IPS-NIHi11 (cell line): ENCODE results near the gene LCTL.
"Not testable (repeated sequence)": the region's sequence is repeated elsewhere in the genome, so short reads cannot be mapped to it uniquely, and the experiment has no call there.

Source experiments
- DNase-seq: peaks from one replicate; pipeline ENCODE4 v3.0.0; 2012; ENCODE audit warnings: mixed read lengths, low spot score

The LCTL gene

GRCh38 chr15:66564136-66565041 lies 1.4 kb downstream of the LCTL start:
- no peak for DNase-seq

- DNase-seq, result no peak
Observed at GRCh38 chr15:66563566-66564110, 2.2 kb downstream of the LCTL start.

GRCh38 chr15:66563126-66563525 lies 2.7 kb downstream of the LCTL start:
- DNase-seq, result no peak

GRCh38 chr15:66560856-66561525 lies 4.8 kb downstream of the LCTL start:
- no peak for DNase-seq

GRCh38 chr15:66558271-66558670 lies 7.5 kb downstream of the LCTL start:
- no peak for DNase-seq

- DNase-seq, result no peak
Observed at GRCh38 chr15:66555685-66556084, 10.1 kb downstream of the LCTL start.

- no peak for DNase-seq
Observed at GRCh38 chr15:66545255-66545654, 20.5 kb downstream of the LCTL start.

GRCh38 chr15:66542896-66543295 lies 22.9 kb downstream of the LCTL start:
- DNase-seq, result no peak

- no peak for DNase-seq
Observed at GRCh38 chr15:66535056-66535455, 30.7 kb downstream of the LCTL start.

GRCh38 chr15:66524838-66525237 lies 41.0 kb downstream of the LCTL start:
- DNase-seq, result no peak

GRCh38 chr15:66523926-66524325 lies 41.9 kb downstream of the LCTL start:
- DNase-seq, result no peak

GRCh38 chr15:66515901-66516322 lies 49.9 kb downstream of the LCTL start:
- DNase-seq, result peak; percentile 60

GRCh38 chr15:66514586-66514985 lies 51.2 kb downstream of the LCTL start:
- DNase-seq, result no peak

GRCh38 chr15:66508293-66508883 lies 57.4 kb downstream of the LCTL start:
- no peak for DNase-seq

- no peak for DNase-seq
Observed at GRCh38 chr15:66505818-66506217, 60.0 kb downstream of the LCTL start.

- no peak for DNase-seq
Observed at GRCh38 chr15:66505430-66505811, 60.4 kb downstream of the LCTL start.

GRCh38 chr15:66504563-66505429 lies 61.0 kb downstream of the LCTL start, which contains the start of the genes RPL4 and ZWILCH:
Gene RPL4 (minus strand): TSS chr15:66504855. CDS start chr15:66504790, 65 bp downstream.
Gene ZWILCH (plus strand): TSS chr15:66505326. CDS start chr15:66505339, 13 bp downstream.
- peak; percentile 81 for DNase-seq

GRCh38 chr15:66503780-66504562 lies 61.8 kb downstream of the LCTL start:
- DNase-seq, result no peak

GRCh38 chr15:66503041-66503648 lies 62.7 kb downstream of the LCTL start:
- not testable (repeated sequence) for DNase-seq

GRCh38 chr15:66502491-66502890 lies 63.3 kb downstream of the LCTL start:
- DNase-seq, result no peak
